Mucosa of rectum (tissue), 2 donors: ENCODE results near the gene KRT33A.

Experiments used
- H3K27ac ChIP-seq, 2 donors: one replicate each; pipeline ENCODE4 v1.7.0; 2013; ENCODE audit warnings: inconsistent platforms in 2 of 2, low read depth in 2 of 2, low read length in 2 of 2
- H3K27me3 ChIP-seq, 2 donors: one replicate each; pipeline ENCODE4 v1.7.0; 2013; ENCODE audit warnings: low read length in 2 of 2; ENCODE audit not compliant: control insufficient read depth in 2 of 2, insufficient read depth in 2 of 2
- H3K36me3 ChIP-seq, 2 donors: one replicate each; pipeline ENCODE4 v1.7.0; 2013; ENCODE audit warnings: low read length in 2 of 2; ENCODE audit not compliant: control insufficient read depth in 2 of 2, insufficient read depth in 2 of 2
- H3K4me1 ChIP-seq, 2 donors: one replicate each; pipeline ENCODE4 v1.7.0; 2013; ENCODE audit warnings: low read length in 2 of 2, mild to moderate bottlenecking in 1 of 2; ENCODE audit not compliant: control insufficient read depth in 2 of 2, insufficient read depth in 2 of 2
- H3K4me3 ChIP-seq, 2 donors: one replicate each; pipeline ENCODE4 v1.7.0; 2013; ENCODE audit warnings: low read length in 2 of 2
- H3K9ac ChIP-seq, 2 donors: one replicate each; pipeline ENCODE4 v1.7.0; 2013; ENCODE audit warnings: low read length in 2 of 2, low read depth in 1 of 2, mild to moderate bottlenecking in 1 of 2
- H3K9me3 ChIP-seq, 2 donors: one replicate each; pipeline ENCODE4 v1.7.0; 2013; ENCODE audit warnings: low read length in 2 of 2; ENCODE audit not compliant: control insufficient read depth in 2 of 2
- donor health status: healthy.
- donor health status: Normal muscosa, but diverticular disease.

KRT33A gene

DNA sequence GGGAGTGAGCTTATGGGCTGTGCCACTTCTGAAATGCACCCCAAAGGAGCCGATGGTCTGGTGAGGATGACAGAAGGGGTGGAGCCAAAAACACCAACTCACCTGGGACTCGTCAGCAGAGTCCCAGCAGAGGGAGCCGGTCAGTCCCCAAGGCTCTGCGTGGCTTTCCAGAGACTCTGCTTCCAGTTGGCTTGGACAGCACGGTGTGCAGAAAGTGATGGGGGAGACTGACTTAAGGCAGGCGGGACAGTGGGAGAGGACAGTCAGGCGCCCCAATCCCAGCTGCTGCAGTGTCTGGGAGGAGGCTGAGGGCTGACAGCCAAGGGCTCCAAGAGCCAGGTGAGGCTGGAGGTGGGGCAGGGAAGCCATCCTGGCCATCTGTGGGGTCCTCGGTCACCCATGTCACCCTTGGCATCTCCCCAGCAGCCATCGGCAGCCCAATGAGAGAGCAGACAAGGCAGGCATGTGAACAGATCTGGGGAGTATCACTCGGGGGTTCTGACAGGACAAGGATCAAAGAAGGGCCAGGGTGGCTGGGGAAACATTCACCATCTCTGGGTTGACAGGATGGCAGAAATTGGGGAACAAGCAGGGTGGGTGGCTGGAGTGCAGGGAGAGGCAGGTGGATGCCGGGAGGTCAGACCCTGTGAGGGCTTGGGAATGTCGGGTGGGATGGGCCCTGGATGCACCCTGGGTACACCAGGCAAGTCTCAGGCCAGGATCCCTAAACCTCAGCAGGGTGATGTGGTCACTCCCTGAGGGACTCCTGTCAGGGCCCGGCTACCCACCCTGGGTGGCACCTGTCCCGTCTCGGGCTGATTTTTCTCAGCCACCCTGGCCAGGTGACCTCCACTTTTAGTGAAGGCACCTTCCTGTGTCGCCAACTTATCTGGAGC, 26.2 kb downstream of the KRT33A start:
- no peak overlapping the region for H3K4me3 ChIP-seq
- H3K36me3 ChIP-seq, result no peaks in the 10 kb centered on the region
- no peaks in the 10 kb centered on the region for H3K27me3 ChIP-seq
- no peak overlapping the region for H3K9ac ChIP-seq
- no peaks in the 10 kb centered on the region for H3K9me3 ChIP-seq
- no peak overlapping the region for H3K27ac ChIP-seq
- H3K4me1 ChIP-seq, result no peaks in the 10 kb centered on the region

- no peaks in the 10 kb centered on the region for H3K4me1 ChIP-seq
- no peak overlapping the region for H3K9ac ChIP-seq
- no peaks in the 10 kb centered on the region for H3K27me3 ChIP-seq
- no peak overlapping the region for H3K27ac ChIP-seq
- H3K9me3 ChIP-seq, result no peaks in the 10 kb centered on the region
- no peaks in the 10 kb centered on the region for H3K36me3 ChIP-seq
- H3K4me3 ChIP-seq, result no peak overlapping the region
These were observed 27.4 kb downstream of the KRT33A start for GRCh38 chr17:41322903-41323895.

DNA sequence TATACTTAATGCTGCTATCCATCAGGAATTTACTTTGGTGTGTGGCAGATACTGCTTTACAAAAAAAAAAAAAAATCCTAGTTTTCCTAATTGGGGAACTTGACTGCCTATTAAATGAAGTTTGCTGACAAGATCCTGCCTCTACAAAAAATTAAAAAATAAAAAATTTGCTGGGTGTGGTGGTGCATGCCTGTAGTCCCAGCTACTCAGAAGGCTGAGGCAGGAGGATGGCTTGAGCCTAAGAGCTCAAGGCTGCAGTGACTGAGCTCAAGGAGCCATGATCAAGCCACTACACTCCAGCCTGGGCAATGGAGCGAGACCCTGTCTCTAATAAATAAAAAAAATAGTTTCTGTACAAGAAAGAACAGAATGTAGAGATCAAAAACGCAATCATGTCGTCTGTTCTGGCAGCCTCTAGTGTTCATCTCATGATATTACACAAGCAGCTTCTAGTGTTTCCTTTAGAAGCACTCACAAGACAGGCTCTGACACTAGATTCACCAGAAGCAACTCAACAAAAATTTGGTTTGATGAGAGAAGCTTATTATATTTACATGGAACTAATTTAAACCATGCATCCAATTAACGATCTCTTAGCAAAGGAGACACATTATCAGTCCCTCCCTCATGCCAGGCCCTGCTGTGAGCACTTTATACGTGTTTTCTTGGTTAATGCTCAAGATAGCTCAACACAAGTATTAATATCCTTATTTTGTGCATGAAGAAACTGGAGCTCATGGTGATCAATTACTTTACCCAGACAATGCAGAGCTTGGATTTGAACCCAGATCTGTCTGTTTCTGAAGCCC, 28.3 kb downstream of the KRT33A start:
- no peak overlapping the region for H3K4me3 ChIP-seq
- no peak overlapping the region for H3K27ac ChIP-seq
- no peaks in the 10 kb centered on the region for H3K4me1 ChIP-seq
- H3K36me3 ChIP-seq, result no peaks in the 10 kb centered on the region
- H3K27me3 ChIP-seq, result no peaks in the 10 kb centered on the region
- H3K9me3 ChIP-seq, result no peaks in the 10 kb centered on the region
- H3K9ac ChIP-seq, result no peak overlapping the region

DNA sequence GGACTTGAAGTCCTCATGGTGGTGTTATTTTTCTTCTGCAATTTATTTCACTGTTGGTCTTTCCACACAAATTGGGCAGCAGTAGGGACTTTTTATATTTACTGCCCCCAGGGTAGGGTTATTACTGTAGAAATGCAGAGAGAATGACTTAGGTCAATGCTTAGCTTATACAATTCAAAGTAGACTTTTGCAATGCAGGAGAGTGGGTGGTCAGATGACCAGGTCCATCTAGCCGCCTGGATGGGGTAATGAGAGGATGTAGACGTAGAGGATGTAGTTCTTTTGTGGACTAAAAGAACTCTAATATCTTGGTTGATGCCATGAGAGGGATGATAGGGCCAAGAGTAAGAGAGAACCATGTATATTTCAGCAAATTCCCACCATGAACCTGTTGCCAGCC, 32.4 kb downstream of the KRT33A start:
- H3K9me3 ChIP-seq, result no peaks in the 10 kb centered on the region
- no peak overlapping the region for H3K27ac ChIP-seq
- no peaks in the 10 kb centered on the region for H3K4me1 ChIP-seq
- H3K36me3 ChIP-seq, result no peaks in the 10 kb centered on the region
- no peak overlapping the region for H3K9ac ChIP-seq
- peaks cover 0 to 6% of the 10 kb centered on the region in 2 donors for H3K27me3 ChIP-seq
- no peak overlapping the region for H3K4me3 ChIP-seq

DNA sequence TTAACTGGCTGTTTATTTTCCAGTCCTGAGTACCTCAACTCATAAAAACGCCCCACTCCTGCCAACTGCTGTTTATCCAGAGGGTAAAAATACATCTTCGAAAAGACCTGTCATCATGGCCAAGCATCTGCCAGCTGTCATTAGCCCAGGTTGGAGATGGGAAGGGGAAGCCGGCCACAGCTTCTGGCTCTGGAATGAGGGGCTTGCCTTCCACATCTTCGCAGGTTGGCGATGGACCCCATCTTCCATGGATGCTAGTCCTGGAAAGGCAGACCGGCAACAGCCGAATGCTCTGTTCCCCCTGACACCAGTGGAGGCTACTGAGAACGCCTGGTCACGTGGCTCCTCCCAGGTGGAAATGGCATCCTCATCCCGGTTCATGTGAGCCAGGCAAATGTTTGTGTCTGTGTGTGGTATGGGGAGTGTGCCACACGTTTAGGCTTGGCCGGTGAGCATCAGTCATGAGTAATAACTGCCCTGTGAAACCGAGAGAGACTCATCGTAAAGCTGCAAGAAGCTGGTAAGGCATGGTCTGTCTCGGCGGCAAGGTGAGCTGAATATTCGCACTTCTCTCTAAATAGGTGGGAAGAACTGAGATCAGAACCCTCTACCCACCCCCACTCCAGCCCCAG, 34.7 kb downstream of the KRT33A start:
- Histone ChIP-seq H3K27ac (no peak overlapping the region), H3K4me1 (no peaks in the 10 kb centered on the region), H3K9ac (no peak overlapping the region), H3K36me3 (no peaks in the 10 kb centered on the region), H3K4me3 (no peak overlapping the region), H3K27me3 (peaks cover 2 to 6% of the 10 kb centered on the region in 2 donors), H3K9me3 (no peaks in the 10 kb centered on the region)

GRCh38 chr17:41315204-41315794, 35.3 kb downstream of the KRT33A start, which contains the start of gene KRTAP17-1:
Gene KRTAP17-1, minus strand, starts transcription at chr17:41315710. Its CDS starts 60 bp downstream, at chr17:41315650.
- H3K4me3 ChIP-seq, result no peak within 1 kb of the TSS
- H3K9me3 ChIP-seq, result no peaks in the 10 kb centered on the region
- no peak within 1 kb of the TSS for H3K27ac ChIP-seq
- no peaks in the 10 kb centered on the region for H3K4me1 ChIP-seq
- no peaks in the 10 kb centered on the region for H3K36me3 ChIP-seq
- H3K27me3 ChIP-seq, result peaks cover 2 to 6% of the 10 kb centered on the region in 2 donors
- no peak within 1 kb of the TSS for H3K9ac ChIP-seq

DNA sequence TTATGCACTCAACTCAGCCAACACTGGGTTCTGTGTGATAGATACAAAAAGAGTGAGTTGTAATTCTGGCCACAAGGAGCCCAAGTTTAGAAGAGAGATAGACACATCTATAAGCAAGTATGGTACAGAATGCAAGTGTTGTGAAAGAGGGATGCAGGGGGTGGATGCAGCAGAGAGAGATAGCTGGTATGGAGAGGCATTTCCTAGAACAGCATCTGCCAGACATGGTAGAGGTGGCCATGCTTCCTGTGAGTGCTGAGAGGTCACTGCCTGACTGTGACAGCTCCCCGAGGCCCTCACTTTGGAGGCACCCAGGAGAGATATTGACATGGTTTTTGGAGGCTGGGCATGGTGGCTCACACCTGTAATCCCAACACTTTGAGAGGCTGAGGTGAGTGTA, 39.5 kb downstream of the KRT33A start:
- Histone ChIP-seq H3K27ac (no peak overlapping the region), H3K4me1 (peaks cover 0 to 11% of the 10 kb centered on the region in 2 donors), H3K4me3 (no peak overlapping the region), H3K36me3 (no peaks in the 10 kb centered on the region), H3K9ac (no peak overlapping the region), H3K9me3 (no peaks in the 10 kb centered on the region), H3K27me3 (peaks cover 2 to 14% of the 10 kb centered on the region in 2 donors)

DNA sequence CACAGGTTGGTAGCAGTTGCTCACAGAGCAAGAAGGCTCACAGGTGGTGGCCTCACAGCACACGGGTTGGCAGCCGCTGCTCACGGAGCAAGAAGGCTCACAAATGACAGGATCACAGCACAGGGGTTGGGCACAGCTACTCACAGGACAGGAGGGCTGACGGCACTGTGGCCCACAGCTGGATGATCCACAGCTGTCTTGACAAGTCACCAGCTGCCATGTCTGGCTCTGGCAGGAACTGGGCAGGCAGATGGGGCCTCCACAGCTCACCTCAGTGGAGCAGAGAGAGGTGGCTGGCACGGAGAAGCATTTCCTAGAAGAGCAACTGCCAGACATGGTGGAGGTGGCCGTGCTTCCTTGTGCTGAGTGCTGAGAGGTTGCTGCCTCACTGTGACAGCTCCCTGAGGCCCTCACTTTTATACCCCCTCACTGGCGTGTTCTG, 41.7 kb downstream of the KRT33A start, which contains the start of gene KRTAP16-1:
Gene KRTAP16-1 (minus strand): TSS at position 392 of the 442 bp plus-strand sequence. CDS start 56 bp downstream, at position 336.
- Histone ChIP-seq H3K4me1 (peaks cover 0 to 11% of the 10 kb centered on the region in 2 donors), H3K36me3 (no peaks in the 10 kb centered on the region), H3K27me3 (peaks cover 2 to 9% of the 10 kb centered on the region in 2 donors), H3K9ac (peak within 1 kb of the TSS in 1 of 2 donors; percentile 32), H3K4me3 (peak within 1 kb of the TSS in 1 of 2 donors; percentile 35), H3K9me3 (no peaks in the 10 kb centered on the region), H3K27ac (peak within 1 kb of the TSS; percentile 13 to 69)
